HEK293 (cell line): ENCODE results near the gene HOXB9.

Source experiments
- GLIS1 ChIP-seq: fragments of 450-650 bp; formaldehyde crosslinking; IDR thresholded peaks from 2 replicates; pipeline ENCODE4 v1.5.1; 2016; ENCODE audit warnings: missing biosample characterization, missing genetic modification characterization
- IKZF3 ChIP-seq: fragments of 450-650 bp; IDR thresholded peaks from 2 replicates; pipeline ENCODE4 v1.5.0; 2018; ENCODE audit warnings: missing biosample characterization, mild to moderate bottlenecking, missing genetic modification characterization, moderate library complexity
- KLF8 ChIP-seq: fragments of 450-650 bp; formaldehyde crosslinking; IDR thresholded peaks from 2 replicates; pipeline ENCODE4 v1.5.1; 2016; ENCODE audit warnings: missing biosample characterization, missing genetic modification characterization
- TRIM28 ChIP-seq: IDR thresholded peaks from 2 replicates; pipeline ENCODE4 v1.6.1; 2011; ENCODE audit warnings: low read length, control low read depth, borderline replicate concordance
- ZNF140 ChIP-seq: fragments of 450-650 bp; formaldehyde crosslinking; IDR thresholded peaks from 2 replicates; pipeline ENCODE4 v1.5.1; 2016; ENCODE audit warnings: missing biosample characterization, missing genetic modification characterization
- ZNF239 ChIP-seq: fragments of 450-650 bp; formaldehyde crosslinking; IDR thresholded peaks from 2 replicates; pipeline ENCODE4 v1.5.1; 2016; ENCODE audit warnings: missing biosample characterization, missing genetic modification characterization
- ZNF248 ChIP-seq: fragments of 450-650 bp; formaldehyde crosslinking; IDR thresholded peaks from 2 replicates; pipeline ENCODE4 v1.5.1; 2017; ENCODE audit warnings: missing biosample characterization, missing genetic modification characterization
- ZNF350 ChIP-seq: fragments of 450-650 bp; formaldehyde crosslinking; IDR thresholded peaks from 2 replicates; pipeline ENCODE4 v1.5.0; 2017; ENCODE audit warnings: missing biosample characterization, mild to moderate bottlenecking, missing genetic modification characterization
- ZNF37A ChIP-seq: fragments of 450-650 bp; IDR thresholded peaks from 2 replicates; pipeline ENCODE4 v1.5.1; 2018; ENCODE audit warnings: missing biosample characterization, missing genetic modification characterization
- ZNF404 ChIP-seq: fragments of 450-650 bp; formaldehyde crosslinking; IDR thresholded peaks from 2 replicates; pipeline ENCODE4 v1.5.1; 2017; ENCODE audit warnings: missing biosample characterization, missing genetic modification characterization
- ZNF423 ChIP-seq: fragments of 450-650 bp; formaldehyde crosslinking; IDR thresholded peaks from 2 replicates; pipeline ENCODE4 v1.5.1; 2016; ENCODE audit warnings: missing biosample characterization, missing genetic modification characterization
- ZNF433 ChIP-seq: fragments of 450-650 bp; formaldehyde crosslinking; IDR thresholded peaks from 2 replicates; pipeline ENCODE4 v1.5.1; 2016; ENCODE audit warnings: missing biosample characterization, missing genetic modification characterization, low read depth
- ZNF530 ChIP-seq: fragments of 450-650 bp; formaldehyde crosslinking; IDR thresholded peaks from 2 replicates; pipeline ENCODE4 v1.5.1; 2016; ENCODE audit warnings: low read depth, missing biosample characterization, missing genetic modification characterization
- ZNF544 ChIP-seq: fragments of 450-650 bp; formaldehyde crosslinking; IDR thresholded peaks from 2 replicates; pipeline ENCODE4 v1.5.0; 2017; ENCODE audit warnings: missing biosample characterization, missing genetic modification characterization
- ZNF596 ChIP-seq: fragments of 450-650 bp; IDR thresholded peaks from 2 replicates; pipeline ENCODE4 v1.5.0; 2018; ENCODE audit warnings: missing biosample characterization, mild to moderate bottlenecking, missing genetic modification characterization, moderate library complexity
- ZNF600 ChIP-seq: fragments of 450-650 bp; formaldehyde crosslinking; IDR thresholded peaks from 2 replicates; pipeline ENCODE4 v1.5.1; 2016; ENCODE audit warnings: missing biosample characterization, missing genetic modification characterization
- ZNF610 ChIP-seq: fragments of 450-650 bp; formaldehyde crosslinking; IDR thresholded peaks from 2 replicates; pipeline ENCODE4 v1.5.1; 2016; ENCODE audit warnings: missing biosample characterization, missing genetic modification characterization, borderline replicate concordance
- ZNF747 ChIP-seq: fragments of 450-650 bp; formaldehyde crosslinking; IDR thresholded peaks from 2 replicates; pipeline ENCODE4 v1.5.1; 2016; ENCODE audit warnings: missing biosample characterization, missing genetic modification characterization
- TF ChIP-seq, protein P1 (sequence below): fragments of 450-650 bp; formaldehyde crosslinking; IDR thresholded peaks from 2 replicates; pipeline ENCODE4 v1.5.1; 2016; ENCODE audit warnings: missing biosample characterization, missing genetic modification characterization
- TF ChIP-seq, protein P2 (sequence below): fragments of 450-650 bp; formaldehyde crosslinking; IDR thresholded peaks from 2 replicates; pipeline ENCODE4 v1.5.1; 2016; ENCODE audit warnings: missing biosample characterization, missing genetic modification characterization
- TF ChIP-seq, protein P3 (sequence below): fragments of 450-650 bp; formaldehyde crosslinking; IDR thresholded peaks from 2 replicates; pipeline ENCODE4 v1.5.1; 2016; ENCODE audit warnings: missing biosample characterization, missing genetic modification characterization
- TF ChIP-seq, protein P4 (sequence below): fragments of 450-650 bp; formaldehyde crosslinking; IDR thresholded peaks from 2 replicates; pipeline ENCODE4 v1.5.1; 2016; ENCODE audit warnings: missing biosample characterization, missing genetic modification characterization
- TF ChIP-seq, protein P5 (sequence below): fragments of 450-650 bp; formaldehyde crosslinking; IDR thresholded peaks from 2 replicates; pipeline ENCODE4 v1.5.1; 2017; ENCODE audit warnings: missing biosample characterization, missing genetic modification characterization
- TF ChIP-seq, protein P6 (sequence below): fragments of 450-650 bp; formaldehyde crosslinking; IDR thresholded peaks from 2 replicates; pipeline ENCODE4 v1.5.1; 2016; ENCODE audit warnings: missing biosample characterization, missing genetic modification characterization, borderline replicate concordance

Gene HOXB9

DNA sequence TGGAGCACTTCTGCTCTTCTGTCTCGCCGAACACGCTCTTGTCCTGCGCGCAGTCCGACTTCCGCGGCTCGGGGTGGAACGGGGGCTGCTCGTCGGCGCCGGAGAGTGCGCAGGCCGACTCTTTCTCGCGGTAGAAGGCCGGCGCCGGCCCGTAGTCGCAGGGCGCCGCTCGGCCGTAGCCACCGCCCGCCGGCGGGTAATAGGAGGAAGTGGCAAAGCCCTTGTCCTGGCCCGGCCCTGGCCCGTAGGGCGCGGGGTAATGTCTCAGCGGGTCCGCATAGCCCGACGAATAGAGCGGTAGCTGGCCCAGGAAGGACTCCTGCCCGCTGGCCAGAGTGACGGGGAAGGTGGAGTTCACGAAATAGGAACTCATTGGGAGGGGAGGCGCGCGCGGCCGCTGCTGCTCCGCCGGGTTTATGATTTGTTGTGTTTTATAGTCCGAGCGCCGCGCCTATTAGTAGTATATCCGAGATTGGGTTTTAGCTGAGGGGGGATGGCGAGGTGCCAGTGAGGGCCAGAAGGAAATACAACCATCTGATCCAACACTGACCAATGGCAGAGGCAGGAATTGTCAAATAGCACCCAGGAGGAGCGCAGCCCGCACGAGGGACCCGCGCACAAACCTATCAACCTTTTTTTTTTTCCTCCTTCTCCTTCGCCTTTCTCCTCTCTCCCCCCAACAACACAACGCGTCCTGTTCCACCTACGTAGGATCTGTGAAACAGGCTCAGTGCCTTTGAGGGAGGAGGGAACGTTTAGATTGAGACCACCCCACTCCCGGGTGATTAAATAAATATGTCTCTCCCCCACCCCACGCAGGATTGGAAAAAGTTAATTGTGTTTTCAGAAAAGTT, 28.2 kb downstream of the HOXB9 start (continued):
- TF ChIP-seq, protein P1, sequence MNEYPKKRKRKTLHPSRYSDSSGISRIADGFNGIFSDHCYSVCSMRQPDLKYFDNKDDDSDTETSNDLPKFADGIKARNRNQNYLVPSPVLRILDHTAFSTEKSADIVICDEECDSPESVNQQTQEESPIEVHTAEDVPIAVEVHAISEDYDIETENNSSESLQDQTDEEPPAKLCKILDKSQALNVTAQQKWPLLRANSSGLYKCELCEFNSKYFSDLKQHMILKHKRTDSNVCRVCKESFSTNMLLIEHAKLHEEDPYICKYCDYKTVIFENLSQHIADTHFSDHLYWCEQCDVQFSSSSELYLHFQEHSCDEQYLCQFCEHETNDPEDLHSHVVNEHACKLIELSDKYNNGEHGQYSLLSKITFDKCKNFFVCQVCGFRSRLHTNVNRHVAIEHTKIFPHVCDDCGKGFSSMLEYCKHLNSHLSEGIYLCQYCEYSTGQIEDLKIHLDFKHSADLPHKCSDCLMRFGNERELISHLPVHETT: no peak; the same call in 1 of the 2 replicates
- TF ChIP-seq ZNF248 (tag by site-specific recombination): no peak
- TF ChIP-seq, protein P2, sequence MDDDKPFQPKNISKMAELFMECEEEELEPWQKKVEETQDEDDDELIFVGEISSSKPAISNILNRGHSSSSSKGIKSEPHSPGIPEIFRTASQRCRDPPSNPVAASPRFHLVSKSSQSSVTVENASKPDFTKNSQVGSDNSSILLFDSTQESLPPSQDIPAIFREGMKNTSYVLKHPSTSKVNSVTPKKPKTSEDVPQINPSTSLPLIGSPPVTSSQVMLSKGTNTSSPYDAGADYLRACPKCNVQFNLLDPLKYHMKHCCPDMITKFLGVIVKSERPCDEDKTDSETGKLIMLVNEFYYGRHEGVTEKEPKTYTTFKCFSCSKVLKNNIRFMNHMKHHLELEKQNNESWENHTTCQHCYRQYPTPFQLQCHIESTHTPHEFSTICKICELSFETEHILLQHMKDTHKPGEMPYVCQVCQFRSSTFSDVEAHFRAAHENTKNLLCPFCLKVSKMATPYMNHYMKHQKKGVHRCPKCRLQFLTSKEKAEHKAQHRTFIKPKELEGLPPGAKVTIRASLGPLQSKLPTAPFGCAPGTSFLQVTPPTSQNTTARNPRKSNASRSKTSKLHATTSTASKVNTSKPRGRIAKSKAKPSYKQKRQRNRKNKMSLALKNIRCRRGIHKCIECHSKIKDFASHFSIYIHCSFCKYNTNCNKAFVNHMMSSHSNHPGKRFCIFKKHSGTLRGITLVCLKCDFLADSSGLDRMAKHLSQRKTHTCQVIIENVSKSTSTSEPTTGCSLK (tag by site-specific recombination): no peak
- TF ChIP-seq ZNF596 (tag by site-specific recombination): peak; percentile 44; the same call in 1 of the 2 replicates
- TF ChIP-seq TRIM28: peak; percentile 75
- no peak for TF ChIP-seq ZNF239 (tag by site-specific recombination)
- TF ChIP-seq, protein P3, sequence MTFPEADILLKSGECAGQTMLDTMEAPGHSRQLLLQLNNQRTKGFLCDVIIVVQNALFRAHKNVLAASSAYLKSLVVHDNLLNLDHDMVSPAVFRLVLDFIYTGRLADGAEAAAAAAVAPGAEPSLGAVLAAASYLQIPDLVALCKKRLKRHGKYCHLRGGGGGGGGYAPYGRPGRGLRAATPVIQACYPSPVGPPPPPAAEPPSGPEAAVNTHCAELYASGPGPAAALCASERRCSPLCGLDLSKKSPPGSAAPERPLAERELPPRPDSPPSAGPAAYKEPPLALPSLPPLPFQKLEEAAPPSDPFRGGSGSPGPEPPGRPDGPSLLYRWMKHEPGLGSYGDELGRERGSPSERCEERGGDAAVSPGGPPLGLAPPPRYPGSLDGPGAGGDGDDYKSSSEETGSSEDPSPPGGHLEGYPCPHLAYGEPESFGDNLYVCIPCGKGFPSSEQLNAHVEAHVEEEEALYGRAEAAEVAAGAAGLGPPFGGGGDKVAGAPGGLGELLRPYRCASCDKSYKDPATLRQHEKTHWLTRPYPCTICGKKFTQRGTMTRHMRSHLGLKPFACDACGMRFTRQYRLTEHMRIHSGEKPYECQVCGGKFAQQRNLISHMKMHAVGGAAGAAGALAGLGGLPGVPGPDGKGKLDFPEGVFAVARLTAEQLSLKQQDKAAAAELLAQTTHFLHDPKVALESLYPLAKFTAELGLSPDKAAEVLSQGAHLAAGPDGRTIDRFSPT: 0 out of 2 replicates have a peak, but pooled peaks have one; percentile 49
- no peak for TF ChIP-seq ZNF37A (tag by site-specific recombination)
- TF ChIP-seq ZNF423 (tag by site-specific recombination): no peak
- no peak for TF ChIP-seq ZNF350 (tag by site-specific recombination)
- TF ChIP-seq ZNF610 (tag by site-specific recombination): peak; percentile 86
- TF ChIP-seq ZNF530: no peak
- peak; percentile 16; the same call in 1 of the 2 replicates for TF ChIP-seq GLIS1 (tag by site-specific recombination)
- peak; percentile 64; the same call in 1 of the 2 replicates for TF ChIP-seq KLF8 (tag by site-specific recombination)
- no peak for TF ChIP-seq ZNF140 (tag by site-specific recombination)
- TF ChIP-seq ZNF600 (tag by site-specific recombination): peak; percentile 95
- TF ChIP-seq, protein P4, sequence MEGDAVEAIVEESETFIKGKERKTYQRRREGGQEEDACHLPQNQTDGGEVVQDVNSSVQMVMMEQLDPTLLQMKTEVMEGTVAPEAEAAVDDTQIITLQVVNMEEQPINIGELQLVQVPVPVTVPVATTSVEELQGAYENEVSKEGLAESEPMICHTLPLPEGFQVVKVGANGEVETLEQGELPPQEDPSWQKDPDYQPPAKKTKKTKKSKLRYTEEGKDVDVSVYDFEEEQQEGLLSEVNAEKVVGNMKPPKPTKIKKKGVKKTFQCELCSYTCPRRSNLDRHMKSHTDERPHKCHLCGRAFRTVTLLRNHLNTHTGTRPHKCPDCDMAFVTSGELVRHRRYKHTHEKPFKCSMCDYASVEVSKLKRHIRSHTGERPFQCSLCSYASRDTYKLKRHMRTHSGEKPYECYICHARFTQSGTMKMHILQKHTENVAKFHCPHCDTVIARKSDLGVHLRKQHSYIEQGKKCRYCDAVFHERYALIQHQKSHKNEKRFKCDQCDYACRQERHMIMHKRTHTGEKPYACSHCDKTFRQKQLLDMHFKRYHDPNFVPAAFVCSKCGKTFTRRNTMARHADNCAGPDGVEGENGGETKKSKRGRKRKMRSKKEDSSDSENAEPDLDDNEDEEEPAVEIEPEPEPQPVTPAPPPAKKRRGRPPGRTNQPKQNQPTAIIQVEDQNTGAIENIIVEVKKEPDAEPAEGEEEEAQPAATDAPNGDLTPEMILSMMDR (tag by site-specific recombination): peak; percentile 57; the same call in 1 of the 2 replicates
- TF ChIP-seq IKZF3 (tag by site-specific recombination): peak; percentile 72
- TF ChIP-seq ZNF544: no peak
- TF ChIP-seq, protein P5, sequence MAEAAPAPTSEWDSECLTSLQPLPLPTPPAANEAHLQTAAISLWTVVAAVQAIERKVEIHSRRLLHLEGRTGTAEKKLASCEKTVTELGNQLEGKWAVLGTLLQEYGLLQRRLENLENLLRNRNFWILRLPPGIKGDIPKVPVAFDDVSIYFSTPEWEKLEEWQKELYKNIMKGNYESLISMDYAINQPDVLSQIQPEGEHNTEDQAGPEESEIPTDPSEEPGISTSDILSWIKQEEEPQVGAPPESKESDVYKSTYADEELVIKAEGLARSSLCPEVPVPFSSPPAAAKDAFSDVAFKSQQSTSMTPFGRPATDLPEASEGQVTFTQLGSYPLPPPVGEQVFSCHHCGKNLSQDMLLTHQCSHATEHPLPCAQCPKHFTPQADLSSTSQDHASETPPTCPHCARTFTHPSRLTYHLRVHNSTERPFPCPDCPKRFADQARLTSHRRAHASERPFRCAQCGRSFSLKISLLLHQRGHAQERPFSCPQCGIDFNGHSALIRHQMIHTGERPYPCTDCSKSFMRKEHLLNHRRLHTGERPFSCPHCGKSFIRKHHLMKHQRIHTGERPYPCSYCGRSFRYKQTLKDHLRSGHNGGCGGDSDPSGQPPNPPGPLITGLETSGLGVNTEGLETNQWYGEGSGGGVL: peak; percentile 40; the same call in 1 of the 2 replicates
- no peak for TF ChIP-seq ZNF404 (tag by site-specific recombination)
- no peak for TF ChIP-seq ZNF747 (tag by site-specific recombination)
- TF ChIP-seq, protein P6, sequence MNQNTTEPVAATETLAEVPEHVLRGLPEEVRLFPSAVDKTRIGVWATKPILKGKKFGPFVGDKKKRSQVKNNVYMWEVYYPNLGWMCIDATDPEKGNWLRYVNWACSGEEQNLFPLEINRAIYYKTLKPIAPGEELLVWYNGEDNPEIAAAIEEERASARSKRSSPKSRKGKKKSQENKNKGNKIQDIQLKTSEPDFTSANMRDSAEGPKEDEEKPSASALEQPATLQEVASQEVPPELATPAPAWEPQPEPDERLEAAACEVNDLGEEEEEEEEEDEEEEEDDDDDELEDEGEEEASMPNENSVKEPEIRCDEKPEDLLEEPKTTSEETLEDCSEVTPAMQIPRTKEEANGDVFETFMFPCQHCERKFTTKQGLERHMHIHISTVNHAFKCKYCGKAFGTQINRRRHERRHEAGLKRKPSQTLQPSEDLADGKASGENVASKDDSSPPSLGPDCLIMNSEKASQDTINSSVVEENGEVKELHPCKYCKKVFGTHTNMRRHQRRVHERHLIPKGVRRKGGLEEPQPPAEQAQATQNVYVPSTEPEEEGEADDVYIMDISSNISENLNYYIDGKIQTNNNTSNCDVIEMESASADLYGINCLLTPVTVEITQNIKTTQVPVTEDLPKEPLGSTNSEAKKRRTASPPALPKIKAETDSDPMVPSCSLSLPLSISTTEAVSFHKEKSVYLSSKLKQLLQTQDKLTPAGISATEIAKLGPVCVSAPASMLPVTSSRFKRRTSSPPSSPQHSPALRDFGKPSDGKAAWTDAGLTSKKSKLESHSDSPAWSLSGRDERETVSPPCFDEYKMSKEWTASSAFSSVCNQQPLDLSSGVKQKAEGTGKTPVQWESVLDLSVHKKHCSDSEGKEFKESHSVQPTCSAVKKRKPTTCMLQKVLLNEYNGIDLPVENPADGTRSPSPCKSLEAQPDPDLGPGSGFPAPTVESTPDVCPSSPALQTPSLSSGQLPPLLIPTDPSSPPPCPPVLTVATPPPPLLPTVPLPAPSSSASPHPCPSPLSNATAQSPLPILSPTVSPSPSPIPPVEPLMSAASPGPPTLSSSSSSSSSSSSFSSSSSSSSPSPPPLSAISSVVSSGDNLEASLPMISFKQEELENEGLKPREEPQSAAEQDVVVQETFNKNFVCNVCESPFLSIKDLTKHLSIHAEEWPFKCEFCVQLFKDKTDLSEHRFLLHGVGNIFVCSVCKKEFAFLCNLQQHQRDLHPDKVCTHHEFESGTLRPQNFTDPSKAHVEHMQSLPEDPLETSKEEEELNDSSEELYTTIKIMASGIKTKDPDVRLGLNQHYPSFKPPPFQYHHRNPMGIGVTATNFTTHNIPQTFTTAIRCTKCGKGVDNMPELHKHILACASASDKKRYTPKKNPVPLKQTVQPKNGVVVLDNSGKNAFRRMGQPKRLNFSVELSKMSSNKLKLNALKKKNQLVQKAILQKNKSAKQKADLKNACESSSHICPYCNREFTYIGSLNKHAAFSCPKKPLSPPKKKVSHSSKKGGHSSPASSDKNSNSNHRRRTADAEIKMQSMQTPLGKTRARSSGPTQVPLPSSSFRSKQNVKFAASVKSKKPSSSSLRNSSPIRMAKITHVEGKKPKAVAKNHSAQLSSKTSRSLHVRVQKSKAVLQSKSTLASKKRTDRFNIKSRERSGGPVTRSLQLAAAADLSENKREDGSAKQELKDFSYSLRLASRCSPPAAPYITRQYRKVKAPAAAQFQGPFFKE: no peak
- TF ChIP-seq ZNF433: no peak
